WTC11 (cell line): ENCODE measurements around the gene ALK.

Source experiments
- NFYB ChIP-seq: sonication (generic); formaldehyde crosslinking; conservative IDR thresholded peaks from 2 replicates; pipeline ENCODE4 v1.8.0; 2022; ENCODE audit warnings: low read depth, missing genetic modification reagents
- TF ChIP-seq, protein P1 (sequence below): sonication (generic); formaldehyde crosslinking; IDR thresholded peaks from 2 replicates; pipeline ENCODE4 v1.8.1; 2023; ENCODE audit warnings: mild to moderate bottlenecking, missing genetic modification reagents

DNA sequence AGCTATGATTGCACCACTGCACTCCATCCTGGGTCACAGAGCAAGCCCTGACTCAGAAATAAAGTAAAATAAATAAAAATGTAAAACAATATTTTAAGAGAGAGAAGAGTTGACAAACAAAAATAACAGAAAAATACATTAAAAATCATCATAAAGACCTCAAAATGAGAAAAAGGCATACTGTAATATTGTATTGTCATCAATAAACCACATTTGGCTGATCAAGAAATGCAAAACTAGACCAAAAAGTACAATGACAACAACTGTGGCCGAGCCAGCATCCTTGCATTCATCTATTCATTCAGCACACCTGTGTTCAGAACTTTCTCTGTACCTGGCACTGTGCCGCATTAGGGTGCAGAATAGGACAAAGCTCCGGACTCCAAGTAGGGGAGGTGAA lies 121.8 kb downstream of the ALK start:
- TF ChIP-seq, protein P1, sequence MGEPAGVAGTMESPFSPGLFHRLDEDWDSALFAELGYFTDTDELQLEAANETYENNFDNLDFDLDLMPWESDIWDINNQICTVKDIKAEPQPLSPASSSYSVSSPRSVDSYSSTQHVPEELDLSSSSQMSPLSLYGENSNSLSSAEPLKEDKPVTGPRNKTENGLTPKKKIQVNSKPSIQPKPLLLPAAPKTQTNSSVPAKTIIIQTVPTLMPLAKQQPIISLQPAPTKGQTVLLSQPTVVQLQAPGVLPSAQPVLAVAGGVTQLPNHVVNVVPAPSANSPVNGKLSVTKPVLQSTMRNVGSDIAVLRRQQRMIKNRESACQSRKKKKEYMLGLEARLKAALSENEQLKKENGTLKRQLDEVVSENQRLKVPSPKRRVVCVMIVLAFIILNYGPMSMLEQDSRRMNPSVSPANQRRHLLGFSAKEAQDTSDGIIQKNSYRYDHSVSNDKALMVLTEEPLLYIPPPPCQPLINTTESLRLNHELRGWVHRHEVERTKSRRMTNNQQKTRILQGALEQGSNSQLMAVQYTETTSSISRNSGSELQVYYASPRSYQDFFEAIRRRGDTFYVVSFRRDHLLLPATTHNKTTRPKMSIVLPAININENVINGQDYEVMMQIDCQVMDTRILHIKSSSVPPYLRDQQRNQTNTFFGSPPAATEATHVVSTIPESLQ (CRISPR knock-in tag) = no peak
- no peak for TF ChIP-seq NFYB (CRISPR knock-in tag)
